Adrenal gland (tissue), 12 donors: ENCODE data around the gene WDR4. TPM values are rescaled to one million over a fixed set of nuclear protein-coding genes. Genes with fewer than 3 reads are reported as not detected.

Source experiments
- DNase-seq, 7 donors: peaks; one replicate each; pipeline ENCODE4 v3.0.0-alpha.2; 2019 to 2020
- H3K27ac ChIP-seq, 5 donors: fragments of 200-600 bp; sonication (generic) in 4 of 5; 1 replicate in 3 of 5; 2 replicates in 2 of 5; pipeline versions ENCODE4 v1.5.1 to v1.8.0; 2016 to 2020; ENCODE audit warnings: mild to moderate bottlenecking in 1 of 5
- H3K27me3 ChIP-seq: fragments of 200-600 bp; 2 replicates; pipeline ENCODE4 v1.8.0; 2021
- H3K36me3 ChIP-seq, 2 donors: fragments of 200-600 bp; replicated peaks in 1 of 2; 1 replicate in 1 of 2; 2 replicates in 1 of 2; pipeline versions ENCODE4 v1.5.1 to v1.8.0; 2018 to 2022
- H3K4me1 ChIP-seq, 2 donors: fragments of 200-600 bp; replicated peaks in 1 of 2; 1 replicate in 1 of 2; 2 replicates in 1 of 2; pipeline versions ENCODE4 v1.5.1 to v1.8.0; 2018 to 2021
- H3K4me3 ChIP-seq, 4 donors: fragments of 200-600 bp; sonication (generic) in 3 of 4; one replicate each; pipeline ENCODE4 v1.5.1; 2016 to 2018
- H3K9me3 ChIP-seq, 3 donors: fragments of 200-600 bp; sonication (generic) in 1 of 3; replicated peaks in 1 of 3; 1 replicate in 2 of 3; 2 replicates in 1 of 3; pipeline versions ENCODE4 v1.5.1 to v1.8.0; 2016 to 2021
- CTCF ChIP-seq, 6 experiments: fragments of 450-650 bp in 4 of 6; fragments of 200-600 bp in 2 of 6; sonication (generic) in 1 of 6; IDR thresholded peaks; 1 replicate in 5 of 6; 2 replicates in 1 of 6; pipeline versions ENCODE4 v1.5.1 to v1.8.0; 2016 to 2021; ENCODE audit warnings: antibody characterized with exemption in 6 of 6, mild to moderate bottlenecking in 2 of 6, moderate library complexity in 1 of 6
- POLR2A ChIP-seq, 2 donors: fragments of 450-650 bp; IDR thresholded peaks; one replicate each; pipeline ENCODE4 v1.6.1; 2017; ENCODE audit warnings: antibody characterized with exemption in 2 of 2, mild to moderate bottlenecking in 2 of 2, moderate library complexity in 1 of 2
- WGBS, 4 donors: extraction: QIAGEN DNeasy Blood & Tissue Kit in 2 of 4; methylation state at CpG; one replicate each; pipeline versions ENCODE4 v1.1.5 to v1.1.7; 2013 to 2017; 5-methylcytosine and 5-hydroxymethylcytosine counted together
- intact Hi-C, 2 donors: fragments of 100-400 bp; cut with DNase I; formaldehyde crosslinking; loops; one replicate each; pipeline versions ENCODE4 v1.14.1 to v1.15.0; 2022 to 2023
- polyA plus RNA-seq, 3 donors: library from polyadenylated mRNA; stranded (reverse); fragments of 200-250 nt in 2 of 3; fragments of 350-450 nt in 1 of 3; fragmentation: Illumina TruSeq in 1 of 3; extraction: RNeasy Lipid Tissue Mini Kit (QIAGEN cat#74804) in 1 of 3; gene quantifications; one replicate each; pipeline ENCODE4 v1.2.3, GENCODE V29; 2013 to 2014
- total RNA-seq, 9 donors: library from RNA; depleted of rRNA in 4 of 9; stranded (reverse); fragments of >200 nt in 4 of 9; fragments of 120-200 nt in 1 of 9; fragmentation: NEBNext Ultra II Directional in 1 of 9; extraction: Animal tissue kit (Norgen Biotek cat#: 25700) in 1 of 9; gene quantifications; one replicate each; pipeline versions ENCODE4 v1.1.0 to v1.2.4, GENCODE V29; 2013 to 2023
- donor health status: healthy with polysubstance abuse.
- donor health status: Bipolar disorder and iron deficiency.
- donor health status: DM: yes; HTN: yes; CAD: no.
- donor health status: DM: no; HTN: no; CAD: no.
- donor health status: DM: no; HTN: no; CAD: no.
- donor health status: DM: yes; HTN: yes; CAD: no.

The WDR4 gene
- total and polyA plus RNA-seq, 12 donors = 3.6 to 19.3 (median 5.8) TPM

- WGBS, 4 donors = 85 to 94% (median 90%) methylated on average over 13 to 29 of the region's 29 CpGs
- Histone ChIP-seq H3K4me3 (no peak overlapping the region), H3K27ac (no peak overlapping the region), H3K9me3 (no peaks in the 10 kb centered on the region), H3K36me3 (peaks cover 0 to 33% of the 10 kb centered on the region in 2 donors), H3K4me1 (no peaks in the 10 kb centered on the region), H3K27me3 (no peaks in the 10 kb centered on the region)
- no peak for DNase-seq
- intact Hi-C loops = no loop called here
- TF ChIP-seq POLR2A (IDR thresholded peaks at IDR 0.05) (no peak), CTCF (IDR thresholded peaks at IDR 0.05) (no peak)
Measured at GRCh38 chr21:42861848-42862400, 17.4 kb downstream of the WDR4 start.

- intact Hi-C loops = no loop called here
Measured at GRCh38 chr21:42861311-42861847, 18.0 kb downstream of the WDR4 start.

DNA sequence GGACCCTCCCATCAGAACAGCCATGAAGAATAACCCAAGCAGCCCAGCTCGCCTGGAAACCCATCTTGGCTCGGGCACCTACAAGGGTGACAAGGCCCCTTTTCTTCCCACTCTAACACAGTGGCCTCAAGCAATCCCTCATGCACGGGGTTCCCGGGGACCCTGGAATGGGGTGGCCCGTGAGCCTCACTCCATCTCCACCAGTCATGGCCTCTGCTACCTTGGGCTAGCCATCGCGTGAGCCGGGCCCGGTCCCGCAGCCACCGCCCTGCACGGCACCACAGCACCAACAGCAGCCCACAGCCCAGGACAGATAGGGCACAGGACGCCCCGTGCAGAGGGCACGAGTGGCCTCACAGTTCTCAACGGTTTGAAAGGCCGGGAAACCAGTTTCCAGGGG, 19.0 kb downstream of the WDR4 start:
- Histone ChIP-seq H3K9me3 (no peaks in the 10 kb centered on the region), H3K36me3 (peaks cover 0 to 43% of the 10 kb centered on the region in 2 donors), H3K4me1 (no peaks in the 10 kb centered on the region), H3K27ac (no peak overlapping the region), H3K27me3 (no peaks in the 10 kb centered on the region), H3K4me3 (no peak overlapping the region)
- no peak for TF ChIP-seq POLR2A (IDR thresholded peaks at IDR 0.05)
- no peak for TF ChIP-seq CTCF (IDR thresholded peaks at IDR 0.05)
- intact Hi-C loops = no loop called here
- WGBS, 4 donors = 92 to 97% (median 95%) methylated on average over 7 to 17 of the region's 17 CpGs
- DNase-seq = no peak

More at GRCh38 chr21:42861311-42861847, 18.0 kb downstream of the WDR4 start:
- TF ChIP-seq CTCF (IDR thresholded peaks at IDR 0.05) = no peak
- no peak for TF ChIP-seq POLR2A (IDR thresholded peaks at IDR 0.05)
- no peak overlapping the region for H3K4me3 ChIP-seq
- no peak overlapping the region for H3K27ac ChIP-seq
- H3K27me3 ChIP-seq = no peaks in the 10 kb centered on the region
- DNase-seq = no peak
- no peaks in the 10 kb centered on the region for H3K4me1 ChIP-seq
- H3K9me3 ChIP-seq = no peaks in the 10 kb centered on the region
- WGBS, 4 donors = 81 to 90% (median 87%) methylated on average over 10 of the region's 10 CpGs
- peaks cover 0 to 33% of the 10 kb centered on the region in 2 donors for H3K36me3 ChIP-seq

GRCh38 chr21:42859891-42860230, 19.5 kb downstream of the WDR4 start:
- Histone ChIP-seq H3K27me3 (no peaks in the 10 kb centered on the region), H3K36me3 (peaks cover 0 to 48% of the 10 kb centered on the region in 2 donors), H3K27ac (no peak overlapping the region), H3K4me3 (no peak overlapping the region), H3K4me1 (no peaks in the 10 kb centered on the region), H3K9me3 (no peaks in the 10 kb centered on the region)
- no peak for DNase-seq
- 94 to 100% (median 97%) methylated on average over 3 to 6 of the region's 6 CpGs; no CpG with 5 or more reads in 1 of the 4 donors for WGBS, 4 donors
- TF ChIP-seq POLR2A (IDR thresholded peaks at IDR 0.05) (no peak), CTCF (IDR thresholded peaks at IDR 0.05) (no peak)
- intact Hi-C loops = loop anchor here in 1 of 2 donors (10.0 kb wide), 1 partner anchor 75 kb away; no protein-coding TSS in a partner anchor
